OCI-LY3 (cell line): Measurements from ENCODE around the gene PLEKHA7.

Experiments
- H2AFZ ChIP-seq: fragments of 200-600, 300-600 bp; shearing (Covaris generic); 2 replicates; pipeline ENCODE4 v1.6.0; 2014; ENCODE audit warnings: antibody characterized with exemption, low read depth, low read length
- H3K27ac ChIP-seq: fragments of 200-600, 300-600 bp; sonication (generic); 2 replicates; pipeline ENCODE4 v1.5.1; 2014; ENCODE audit warnings: mild to moderate bottlenecking, low read length, moderate library complexity, mixed read lengths
- H3K27me3 ChIP-seq: fragments of 200-600, 300-600 bp; sonication (generic); 2 replicates; pipeline ENCODE4 v1.6.1; 2014; ENCODE audit warnings: low read depth, low read length, mixed read lengths
- H3K36me3 ChIP-seq: fragments of 200-600, 300-600 bp; sonication (generic); replicated peaks from 2 replicates; pipeline ENCODE3; 2014; ENCODE audit warnings: low read depth, low read length, mixed read lengths
- H3K4me1 ChIP-seq: fragments of 300-600, 200-600 bp; sonication (generic); 2 replicates; pipeline ENCODE4 v1.6.1; 2014; ENCODE audit warnings: low read length, mixed read lengths
- H3K4me2 ChIP-seq: fragments of 200-600, 300-600 bp; sonication (generic); 2 replicates; pipeline ENCODE4 v1.6.1; 2014; ENCODE audit warnings: low read length, mixed read lengths
- H3K4me3 ChIP-seq: fragments of 300-600, 200-600 bp; sonication (generic); 2 replicates; pipeline ENCODE4 v1.5.1; 2014; ENCODE audit warnings: antibody characterized with exemption, mild to moderate bottlenecking, low read length, moderate library complexity
- H3K79me2 ChIP-seq: fragments of 300-600, 200-600 bp; shearing (Covaris generic); 2 replicates; pipeline ENCODE4 v1.6.1; 2014; ENCODE audit warnings: mild to moderate bottlenecking, low read length, mixed read lengths
- H3K9ac ChIP-seq: fragments of 300-600, 200-600 bp; shearing (Covaris generic); 2 replicates; pipeline ENCODE4 v1.6.0; 2014; ENCODE audit warnings: mild to moderate bottlenecking, low read length, moderate library complexity
- H3K9me3 ChIP-seq: fragments of 200-600, 300-600 bp; shearing (Covaris generic); 2 replicates; pipeline ENCODE4 v1.6.1; 2014; ENCODE audit warnings: low read length, mixed read lengths; ENCODE audit not compliant: insufficient read depth
- H4K20me1 ChIP-seq: fragments of 200-600, 300-600 bp; sonication (generic); 2 replicates; pipeline ENCODE4 v1.6.1; 2016; ENCODE audit warnings: low read length, mixed read lengths; ENCODE audit not compliant: insufficient read depth
- CTCF ChIP-seq: fragments of 200-600, 300-600 bp; sonication (generic); IDR thresholded peaks from 2 replicates; pipeline ENCODE4 v1.5.1; 2014; ENCODE audit warnings: antibody characterized with exemption, low read length, low read depth
- EZH2phosphoT487 ChIP-seq: fragments of 200-600 bp; shearing (Covaris generic); IDR thresholded peaks from 2 replicates; pipeline ENCODE4 v1.6.1; 2018; ENCODE audit warnings: antibody characterized with exemption, mixed run types, low read depth

The PLEKHA7 gene

GRCh38 chr11:16773981-16774935 lies 240.0 kb downstream of the PLEKHA7 start:
- Histone ChIP-seq H2AFZ (no peak overlapping the region), H3K9me3 (no peaks in the 10 kb centered on the region)
- TF ChIP-seq CTCF (no peak), EZH2phosphoT487 (no peak)

GRCh38 chr11:16772141-16772512 lies 242.1 kb downstream of the PLEKHA7 start:
- no peak overlapping the region for H3K4me3 ChIP-seq
- H4K20me1 ChIP-seq, result no peaks in the 10 kb centered on the region
- no peak overlapping the region for H3K4me2 ChIP-seq
- H3K36me3 ChIP-seq, result no peaks in the 10 kb centered on the region
- peaks cover 12% of the 10 kb centered on the region; the same call in 1 of the 2 replicates for H3K27me3 ChIP-seq
- TF ChIP-seq EZH2phosphoT487 (no peak), CTCF (no peak)
- H3K4me1 ChIP-seq, result no peaks in the 10 kb centered on the region
- no peaks in the 10 kb centered on the region for H3K9me3 ChIP-seq
- no peak overlapping the region for H3K9ac ChIP-seq
- H3K27ac ChIP-seq, result no peak overlapping the region
- no peak overlapping the region for H2AFZ ChIP-seq
- no peaks in the 10 kb centered on the region for H3K79me2 ChIP-seq

More at GRCh38 chr11:16773981-16774935, 240.0 kb downstream of the PLEKHA7 start:
- H4K20me1 ChIP-seq, result no peaks in the 10 kb centered on the region
- H3K4me3 ChIP-seq, result no peak overlapping the region
- no peaks in the 10 kb centered on the region for H3K36me3 ChIP-seq
- no peaks in the 10 kb centered on the region for H3K79me2 ChIP-seq
- H3K27me3 ChIP-seq, result peaks cover 12% of the 10 kb centered on the region; the same call in 1 of the 2 replicates
- H3K27ac ChIP-seq, result no peak overlapping the region
- H3K4me1 ChIP-seq, result no peaks in the 10 kb centered on the region
- H3K9ac ChIP-seq, result no peak overlapping the region
- no peak overlapping the region for H3K4me2 ChIP-seq

GRCh38 chr11:16771350-16772140 lies 242.7 kb downstream of the PLEKHA7 start:
- TF ChIP-seq EZH2phosphoT487 (no peak), CTCF (no peak)
- Histone ChIP-seq H3K9ac (no peak overlapping the region), H3K9me3 (no peaks in the 10 kb centered on the region), H3K36me3 (no peaks in the 10 kb centered on the region), H3K4me3 (no peak overlapping the region), H4K20me1 (no peaks in the 10 kb centered on the region), H3K4me2 (no peak overlapping the region), H2AFZ (no peak overlapping the region), H3K27ac (no peak overlapping the region), H3K4me1 (no peaks in the 10 kb centered on the region), H3K79me2 (no peaks in the 10 kb centered on the region), H3K27me3 (peaks cover 12% of the 10 kb centered on the region; the same call in 1 of the 2 replicates)

- no peaks in the 10 kb centered on the region for H3K36me3 ChIP-seq
- H3K4me3 ChIP-seq, result no peak overlapping the region
- H3K4me1 ChIP-seq, result no peaks in the 10 kb centered on the region
- H4K20me1 ChIP-seq, result no peaks in the 10 kb centered on the region
- no peak overlapping the region for H3K4me2 ChIP-seq
- no peaks in the 10 kb centered on the region for H3K9me3 ChIP-seq
- no peak overlapping the region for H3K27ac ChIP-seq
- H3K9ac ChIP-seq, result no peak overlapping the region
- no peak for TF ChIP-seq EZH2phosphoT487
- no peak for TF ChIP-seq CTCF
- no peak overlapping the region for H2AFZ ChIP-seq
- H3K27me3 ChIP-seq, result peaks cover 15% of the 10 kb centered on the region; the same call in 1 of the 2 replicates
- H3K79me2 ChIP-seq, result no peaks in the 10 kb centered on the region
Observed at GRCh38 chr11:16770016-16770415, 244.2 kb downstream of the PLEKHA7 start.
